NCI-H1105 (cell line): ENCODE data around the gene TSSC4.

Experiments
- DNase-seq: peaks from one replicate; lab custom pipeline; 2025; lab: John Stamatoyannopoulos, UW

TSSC4 gene

GRCh38 chr11:2386591-2386990 is 14.0 kb upstream of the TSSC4 start:
- DNase-seq = no peak

GRCh38 chr11:2387266-2387987 is 13.1 kb upstream of the TSSC4 start:
- DNase-seq = no peak

- no peak for DNase-seq
These were observed 11.8 kb upstream of the TSSC4 start for GRCh38 chr11:2388431-2389376.

- DNase-seq = no peak
These were observed 11.0 kb upstream of the TSSC4 start for GRCh38 chr11:2389377-2390026.

GRCh38 chr11:2390091-2390724 is 10.3 kb upstream of the TSSC4 start:
- no peak for DNase-seq

GRCh38 chr11:2390725-2391151 is 9.8 kb upstream of the TSSC4 start:
- DNase-seq = no peak

GRCh38 chr11:2391181-2391975 is 9.2 kb upstream of the TSSC4 start:
- DNase-seq = no peak

GRCh38 chr11:2392241-2392959 is 8.2 kb upstream of the TSSC4 start:
- no peak for DNase-seq

GRCh38 chr11:2393111-2393868 is 7.3 kb upstream of the TSSC4 start:
- no peak for DNase-seq

GRCh38 chr11:2393941-2394817 is 6.4 kb upstream of the TSSC4 start:
- no peak for DNase-seq

GRCh38 chr11:2394818-2395105 is 5.8 kb upstream of the TSSC4 start:
- DNase-seq = no peak

GRCh38 chr11:2395211-2395730 is 5.3 kb upstream of the TSSC4 start:
- DNase-seq = no peak

GRCh38 chr11:2395856-2396255 is 4.7 kb upstream of the TSSC4 start:
- DNase-seq = no peak

GRCh38 chr11:2396471-2396870 is 4.1 kb upstream of the TSSC4 start:
- DNase-seq = no peak

- DNase-seq = no peak
These were observed 3.5 kb upstream of the TSSC4 start for GRCh38 chr11:2397005-2397404.

- no peak for DNase-seq
These were observed 1.7 kb upstream of the TSSC4 start for GRCh38 chr11:2398664-2399355.

- no peak for DNase-seq
These were observed 972 bp upstream of the TSSC4 start for GRCh38 chr11:2399488-2400068.
